Naive B cell (primary cell): ENCODE results near the gene KCTD14. TPM values are rescaled to one million over a fixed set of nuclear protein-coding genes. Genes with fewer than 3 reads are reported as not detected.
A peak's percentile ranks its signal among the peaks of the same experiment; 100 is the strongest.
"Not testable (repeated sequence)": the region's sequence is repeated elsewhere in the genome, so short reads cannot be mapped to it uniquely, and the experiment has no call there.

Experiments
- ATAC-seq, 2 donors: fragments of 150-1000 bp; cut with Tn5 transposase; 2 replicates each; pipeline ENCODE4 v1.10.0; 2021; ENCODE audit warnings: low read depth in 2 of 2, mild to moderate bottlenecking in 2 of 2, moderate library complexity in 2 of 2
- DNase-seq: peaks from one replicate; pipeline ENCODE4 v3.0.0; 2022
- H3K27ac Mint-ChIP-seq, 6 donors: one replicate each; pipeline ENCODE4 v1.8.0; 2020 to 2022; ENCODE audit warnings: mild to moderate bottlenecking in 6 of 6, mixed read lengths in 6 of 6, moderate library complexity in 5 of 6, inconsistent platforms in 2 of 6
- H3K27me3 Mint-ChIP-seq, 3 donors: one replicate each; pipeline ENCODE4 v1.8.0; 2021 to 2022; ENCODE audit warnings: mixed read lengths in 3 of 3, mild to moderate bottlenecking in 1 of 3
- H3K36me3 Mint-ChIP-seq, 2 donors: one replicate each; pipeline ENCODE4 v1.8.0; 2020 to 2022; ENCODE audit warnings: mixed read lengths in 2 of 2, inconsistent platforms in 1 of 2, mild to moderate bottlenecking in 1 of 2
- H3K4me1 Mint-ChIP-seq, 3 donors: one replicate each; pipeline ENCODE4 v1.8.0; 2020 to 2022; ENCODE audit warnings: mixed read lengths in 3 of 3, inconsistent platforms in 1 of 3, mild to moderate bottlenecking in 1 of 3, moderate library complexity in 1 of 3
- H3K4me3 Mint-ChIP-seq, 8 donors: one replicate each; pipeline ENCODE4 v1.8.0; 2020 to 2022; ENCODE audit warnings: mild to moderate bottlenecking in 8 of 8, mixed read lengths in 8 of 8, moderate library complexity in 8 of 8, inconsistent platforms in 2 of 8
- H3K9me3 Mint-ChIP-seq, 7 donors: one replicate each; pipeline ENCODE4 v1.8.0; 2020 to 2022; ENCODE audit warnings: mixed read lengths in 7 of 7, mild to moderate bottlenecking in 5 of 7, inconsistent platforms in 2 of 7, moderate library complexity in 1 of 7
- polyA plus RNA-seq, 6 donors: library from polyadenylated mRNA; unstranded; fragments of 300-500 nt; fragmentation: Illumina TruSeq; gene quantifications; one replicate each; pipeline ENCODE4 v1.2.3, GENCODE V29; 2021; ENCODE audit warnings: low read depth in 6 of 6

The KCTD14 gene
- polyA plus RNA-seq, 6 donors from 2014 or later: 0.38 TPM; not detected in 5

DNA sequence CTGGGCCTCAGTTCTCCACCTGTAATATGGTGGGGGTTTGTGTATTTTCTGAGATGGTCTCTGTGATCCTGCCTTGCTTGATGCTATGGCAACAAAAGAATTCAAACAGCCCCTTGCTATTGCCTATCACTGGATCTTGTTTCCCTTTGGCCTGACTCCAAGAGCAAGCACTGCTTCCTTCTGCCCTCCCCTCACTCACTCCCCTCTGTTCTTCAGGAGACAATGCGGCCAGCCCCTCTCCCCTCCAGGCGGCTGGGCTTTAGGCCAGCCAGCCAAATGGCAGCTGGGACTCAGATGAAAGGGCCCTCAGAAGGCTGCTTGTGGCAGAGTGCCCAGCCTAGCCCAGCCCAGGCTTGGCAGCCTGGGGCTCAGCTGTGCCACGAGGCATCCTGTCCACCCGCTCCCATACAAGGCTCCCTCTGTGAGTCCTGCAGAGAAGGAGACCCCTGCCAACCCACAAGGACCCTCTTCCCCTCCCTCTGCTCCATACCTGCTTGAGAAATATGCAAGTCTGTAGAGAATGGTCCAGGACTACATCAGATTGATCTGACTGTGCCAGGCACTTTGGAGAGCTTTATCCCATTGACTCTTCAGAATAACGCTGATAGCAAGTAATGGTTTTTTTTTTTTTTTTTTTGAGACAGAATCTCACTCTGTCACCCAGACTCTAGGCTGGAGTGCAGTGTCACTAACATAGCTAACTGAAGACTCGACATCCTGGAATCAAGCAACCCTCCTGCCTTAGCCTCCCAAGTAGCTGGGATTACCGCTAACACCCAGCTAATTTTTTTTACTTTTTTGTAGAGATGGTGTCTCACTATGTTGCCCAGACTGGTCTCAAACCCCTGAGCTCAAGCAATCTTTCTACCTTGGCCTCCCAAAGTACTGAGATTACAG lies 7.6 kb upstream of the KCTD14 start:
- no peak for ATAC-seq
- Mint-ChIP-seq H3K4me1 (peaks cover 0 to 4% (median 3%) of the 10 kb centered on the region in 3 donors), H3K9me3 (peaks cover 0 to 5% (median 0%) of the 10 kb centered on the region in 7 donors), H3K27me3 (peaks cover 0 to 9% (median 8%) of the 10 kb centered on the region in 3 donors), H3K27ac (peak overlapping the region in 1 of 6 donors; percentile 76), H3K36me3 (no peaks in the 10 kb centered on the region), H3K4me3 (no peak overlapping the region)
- no peak for DNase-seq

DNA sequence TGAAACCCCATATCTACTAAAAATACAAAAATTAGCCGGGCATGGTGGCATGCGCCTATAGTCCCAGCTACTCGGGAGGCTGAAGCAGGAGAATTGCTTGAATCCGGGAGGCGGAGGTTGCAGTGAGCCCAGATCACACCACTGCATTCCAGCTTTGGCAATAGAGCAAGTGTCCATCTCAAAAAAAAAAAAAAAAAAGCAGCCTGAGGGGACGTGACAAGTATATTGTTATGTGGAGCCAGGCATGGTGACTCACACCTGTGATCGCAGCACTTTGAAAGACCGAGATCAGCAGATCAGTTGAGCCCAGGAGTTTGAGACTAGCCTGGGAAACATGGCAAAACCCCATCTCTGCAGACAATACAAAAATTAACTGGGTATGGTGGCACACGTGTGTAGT lies 5.3 kb upstream of the KCTD14 start:
- H3K4me1 Mint-ChIP-seq: not testable (repeated sequence)

DNA sequence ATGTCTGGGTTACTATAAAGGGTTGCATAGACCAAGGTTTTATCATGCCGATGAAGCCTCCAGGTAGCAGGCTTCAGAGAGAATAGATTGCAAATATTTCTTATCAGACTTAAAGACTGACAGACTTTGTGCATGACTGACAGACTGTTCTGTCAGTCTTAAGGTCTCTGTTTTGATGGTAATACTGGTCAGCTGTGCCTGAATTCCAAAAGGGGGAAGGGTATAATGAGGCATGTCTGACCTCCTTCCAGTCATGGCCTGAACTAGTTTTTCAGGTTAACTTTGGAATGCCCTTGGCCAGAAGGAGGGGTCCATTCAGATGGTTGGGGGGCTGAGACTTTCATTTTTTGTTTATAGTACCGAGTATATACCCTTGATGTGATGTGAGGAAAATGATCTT lies 4.7 kb upstream of the KCTD14 start:
- DNase-seq (no peak), ATAC-seq (no peak)
- Mint-ChIP-seq H3K9me3 (peaks cover 0 to 5% (median 0%) of the 10 kb centered on the region in 7 donors), H3K36me3 (peaks cover 0 to 4% of the 10 kb centered on the region in 2 donors), H3K4me3 (no peak overlapping the region), H3K27ac (no peak overlapping the region), H3K27me3 (peaks cover 5 to 20% (median 11%) of the 10 kb centered on the region in 3 donors), H3K4me1 (peaks cover 1 to 7% (median 2%) of the 10 kb centered on the region in 3 donors)

More for the DNA sequence above, 5.3 kb upstream of the KCTD14 start:
- not testable (repeated sequence) for H3K36me3 Mint-ChIP-seq, ATAC-seq, H3K27ac Mint-ChIP-seq, H3K4me3 Mint-ChIP-seq, DNase-seq, H3K9me3 Mint-ChIP-seq
- H3K27me3 Mint-ChIP-seq: peaks cover 0 to 13% (median 5%) of the 10 kb centered on the region in 3 donors

DNA sequence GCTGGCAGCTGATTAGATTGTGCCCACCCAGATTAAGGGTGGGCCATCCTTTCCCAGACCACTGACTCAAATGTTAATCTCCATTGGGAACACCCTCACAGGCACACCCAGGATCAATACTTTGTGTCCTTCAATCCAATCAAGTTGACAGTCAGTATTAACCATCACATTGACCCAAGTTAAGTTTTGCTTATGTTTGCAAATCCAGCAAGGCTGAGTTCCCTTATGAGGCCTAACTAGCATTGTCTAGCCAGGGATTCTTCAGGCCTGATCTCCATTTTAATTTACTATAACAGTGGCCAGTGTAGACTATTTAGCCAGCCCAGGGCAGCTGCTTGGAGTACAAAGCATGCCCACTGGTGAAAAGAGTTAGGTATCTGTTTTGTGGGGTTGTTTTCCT lies 2.3 kb upstream of the KCTD14 start:
- Mint-ChIP-seq H3K9me3 (peaks cover 0 to 5% (median 0%) of the 10 kb centered on the region in 7 donors), H3K4me3 (no peak overlapping the region), H3K4me1 (peaks cover 6 to 13% (median 7%) of the 10 kb centered on the region in 3 donors), H3K36me3 (peaks cover 0 to 12% of the 10 kb centered on the region in 2 donors), H3K27me3 (peaks cover 19 to 29% (median 20%) of the 10 kb centered on the region in 3 donors), H3K27ac (no peak overlapping the region)
- DNase-seq (no peak), ATAC-seq (no peak)

DNA sequence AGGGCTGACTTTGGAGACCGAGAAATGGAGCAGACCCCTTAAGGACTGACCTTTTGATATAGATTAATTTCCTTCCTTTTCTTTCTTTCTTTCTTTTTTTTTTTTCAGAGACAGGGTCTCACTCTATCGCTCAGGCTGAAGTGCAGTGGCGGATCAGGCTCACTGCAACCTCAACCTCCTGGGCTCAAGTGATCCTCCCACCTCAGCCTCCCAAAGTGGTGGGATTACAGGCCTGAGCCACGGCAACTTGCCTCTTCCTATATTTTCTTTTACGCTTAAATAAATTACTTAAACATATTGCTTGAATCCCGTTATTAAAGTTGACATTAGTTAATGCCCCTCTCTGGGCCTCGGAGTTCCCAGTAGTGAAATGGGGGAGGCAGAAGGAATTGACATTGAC lies 350 bp upstream of the KCTD14 start:
- H3K27me3 Mint-ChIP-seq: peaks cover 19 to 29% (median 29%) of the 10 kb centered on the region in 3 donors
- ATAC-seq (no peak), DNase-seq (no peak)
- H3K36me3 Mint-ChIP-seq: peaks cover 0 to 12% of the 10 kb centered on the region in 2 donors
- peak overlapping the region in 1 of 6 donors; percentile 67 for H3K27ac Mint-ChIP-seq
- H3K9me3 Mint-ChIP-seq: peaks cover 0 to 5% (median 0%) of the 10 kb centered on the region in 7 donors
- no peak overlapping the region for H3K4me3 Mint-ChIP-seq
- H3K4me1 Mint-ChIP-seq: peaks cover 6 to 13% (median 7%) of the 10 kb centered on the region in 3 donors

DNA sequence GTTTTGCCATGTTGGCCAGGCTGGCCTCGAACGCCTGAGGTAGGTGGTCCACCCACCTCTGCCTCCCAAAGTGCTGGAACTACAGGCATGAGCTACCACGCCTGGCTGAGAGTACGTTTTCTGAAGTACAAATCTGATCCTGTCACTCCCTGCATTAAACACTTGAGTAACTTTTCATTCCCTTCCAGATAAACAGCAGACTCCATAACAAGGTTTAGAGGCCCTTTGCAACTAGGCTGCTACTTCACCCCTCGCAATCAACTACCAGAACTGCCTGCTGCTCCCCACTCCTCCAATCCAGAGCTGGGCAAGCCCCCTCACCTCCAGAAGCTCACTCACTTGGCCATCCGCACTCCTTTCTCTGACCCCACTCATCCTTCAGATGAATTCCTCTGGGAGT lies 1.5 kb downstream of the KCTD14 start:
- no peak for ATAC-seq
- Mint-ChIP-seq H3K4me1 (peaks cover 6 to 13% (median 7%) of the 10 kb centered on the region in 3 donors), H3K27ac (peak overlapping the region in 2 of 6 donors; percentile 75 to 80), H3K4me3 (no peak overlapping the region), H3K27me3 (peaks cover 19 to 29% (median 29%) of the 10 kb centered on the region in 3 donors), H3K36me3 (peaks cover 0 to 12% of the 10 kb centered on the region in 2 donors), H3K9me3 (peaks cover 0 to 1% (median 0%) of the 10 kb centered on the region in 7 donors)
- DNase-seq: no peak

DNA sequence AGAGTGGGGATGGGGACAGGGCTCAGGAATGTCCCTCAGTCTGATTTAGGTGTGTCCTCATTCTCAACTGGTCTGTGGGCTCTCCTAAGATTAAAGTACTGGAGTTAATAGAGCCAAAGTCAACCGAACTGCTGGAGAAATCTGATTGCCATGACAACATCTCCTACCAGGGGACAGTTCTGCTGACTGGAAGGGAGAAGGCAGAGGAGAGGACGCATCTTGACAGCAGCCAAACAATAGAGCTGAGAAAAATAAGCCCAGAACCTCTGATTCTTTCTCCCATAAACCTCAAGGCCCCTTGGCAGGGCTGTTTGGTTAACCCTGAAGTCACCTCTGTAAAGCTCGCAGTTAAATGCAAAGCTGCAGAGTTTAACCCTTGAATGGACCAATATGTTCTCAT lies 2.8 kb downstream of the KCTD14 start:
- ATAC-seq (no peak), DNase-seq (no peak)
- Mint-ChIP-seq H3K27ac (no peak overlapping the region), H3K4me1 (peaks cover 6 to 13% (median 7%) of the 10 kb centered on the region in 3 donors), H3K4me3 (no peak overlapping the region), H3K9me3 (peaks cover 0 to 1% (median 0%) of the 10 kb centered on the region in 7 donors), H3K36me3 (peaks cover 0 to 12% of the 10 kb centered on the region in 2 donors), H3K27me3 (peaks cover 19 to 31% (median 24%) of the 10 kb centered on the region in 3 donors)

DNA sequence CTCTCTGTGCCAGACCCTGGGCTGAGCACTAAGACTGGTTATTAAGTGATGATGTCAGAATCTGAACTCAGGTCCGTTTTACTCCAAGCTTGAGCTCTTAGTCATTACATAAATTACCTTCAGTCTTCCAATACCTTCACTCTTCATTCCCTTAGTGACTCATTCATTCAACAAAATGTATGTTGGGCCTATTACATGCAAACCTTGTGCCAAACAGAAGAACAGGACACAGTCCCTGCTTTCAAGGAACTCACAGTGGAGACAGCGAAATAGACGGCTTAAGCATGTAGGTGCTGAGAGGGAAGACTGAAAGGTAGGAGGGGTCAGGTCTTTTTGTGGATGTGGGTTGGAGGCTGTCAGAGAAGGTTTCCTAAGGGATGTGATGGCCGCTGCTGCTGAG lies 3.3 kb downstream of the KCTD14 start:
- H3K4me1 Mint-ChIP-seq: peaks cover 6 to 13% (median 7%) of the 10 kb centered on the region in 3 donors
- no peak for DNase-seq
- peaks cover 19 to 34% (median 24%) of the 10 kb centered on the region in 3 donors for H3K27me3 Mint-ChIP-seq
- peaks cover 0 to 12% of the 10 kb centered on the region in 2 donors for H3K36me3 Mint-ChIP-seq
- peaks cover 0 to 1% (median 0%) of the 10 kb centered on the region in 7 donors for H3K9me3 Mint-ChIP-seq
- H3K27ac Mint-ChIP-seq: peak overlapping the region in 1 of 6 donors; percentile 40
- no peak overlapping the region for H3K4me3 Mint-ChIP-seq
- ATAC-seq: no peak

DNA sequence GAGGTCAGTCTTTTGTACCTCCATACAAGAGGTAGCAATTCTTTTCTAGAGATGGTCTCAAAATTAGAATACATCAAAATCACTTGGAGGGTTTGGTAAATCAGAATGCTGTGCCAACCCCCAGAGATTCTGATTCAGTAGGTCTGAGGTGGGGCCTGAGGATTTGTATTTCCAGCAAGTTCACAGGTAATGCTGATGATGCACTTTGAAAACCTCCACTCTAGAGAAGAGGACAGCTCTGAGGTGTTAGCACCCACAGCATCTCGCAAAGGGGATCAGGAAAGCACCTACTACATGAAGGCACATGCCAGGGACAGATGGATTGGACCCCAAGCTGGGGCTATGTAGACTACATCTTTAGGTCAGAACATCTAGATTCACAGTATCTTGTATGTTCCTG lies 7.2 kb downstream of the KCTD14 start:
- H3K27me3 Mint-ChIP-seq: peaks cover 0 to 18% (median 0%) of the 10 kb centered on the region in 3 donors
- H3K4me1 Mint-ChIP-seq: no peaks in the 10 kb centered on the region
- ATAC-seq (no peak), DNase-seq (no peak)
- no peak overlapping the region for H3K4me3 Mint-ChIP-seq
- H3K36me3 Mint-ChIP-seq: no peaks in the 10 kb centered on the region
- H3K9me3 Mint-ChIP-seq: no peaks in the 10 kb centered on the region
- H3K27ac Mint-ChIP-seq: no peak overlapping the region

DNA sequence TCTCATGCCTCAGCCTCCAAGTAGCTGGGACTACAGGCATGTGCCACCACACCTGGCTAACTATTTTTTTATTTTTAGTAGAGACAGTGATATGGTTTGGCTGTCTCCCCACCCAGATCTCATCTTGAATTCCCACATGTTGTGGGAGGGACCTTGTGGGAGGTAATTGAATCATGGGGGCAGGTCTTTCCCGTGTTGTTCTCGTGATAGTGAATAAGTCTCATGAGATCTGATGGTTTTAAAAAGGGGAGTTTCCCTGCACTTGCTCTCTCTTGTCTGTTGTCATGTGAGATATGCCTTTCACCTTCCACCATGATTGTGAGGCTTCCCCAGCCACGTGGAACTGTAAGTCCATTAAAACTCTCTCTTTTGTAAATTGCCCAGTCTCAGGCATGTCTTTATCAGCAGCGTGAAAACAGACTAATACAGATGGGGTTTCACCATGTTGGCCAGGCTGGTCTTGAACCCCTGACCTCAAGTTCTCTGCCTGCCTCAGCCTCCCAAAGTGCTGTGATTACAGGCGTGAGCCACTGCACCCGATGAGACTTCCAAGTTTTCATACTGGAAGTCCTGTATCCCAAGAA lies 8.0 kb downstream of the KCTD14 start:
- peaks cover 0 to 17% (median 0%) of the 10 kb centered on the region in 3 donors for H3K27me3 Mint-ChIP-seq
- H3K9me3 Mint-ChIP-seq, H3K4me3 Mint-ChIP-seq, H3K4me1 Mint-ChIP-seq, DNase-seq, H3K36me3 Mint-ChIP-seq, ATAC-seq: not testable (repeated sequence)
- peak overlapping the region in 1 of 6 donors; percentile 52 for H3K27ac Mint-ChIP-seq

DNA sequence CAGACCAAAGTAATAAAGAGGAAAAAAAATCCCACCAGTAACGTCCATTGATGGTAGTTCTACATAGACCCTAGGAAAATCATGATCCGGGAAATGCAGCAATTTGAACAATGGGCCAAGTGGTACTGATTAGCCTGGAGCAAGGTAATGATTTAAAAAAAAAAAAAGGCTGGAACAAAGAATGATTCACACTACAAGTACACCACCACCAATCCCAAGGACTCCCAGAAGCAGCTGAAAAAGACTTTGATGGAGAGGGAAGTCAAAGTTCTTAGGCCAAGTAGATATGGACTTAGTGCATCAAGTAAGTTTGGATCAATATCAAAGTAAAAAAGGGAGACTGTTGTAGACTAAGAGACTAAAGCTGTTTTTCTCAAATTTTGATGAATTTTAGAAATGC lies 11.8 kb downstream of the KCTD14 start:
- Mint-ChIP-seq H3K27ac (no peak overlapping the region), H3K4me3 (no peak overlapping the region), H3K9me3 (peaks cover 0 to 1% (median 0%) of the 10 kb centered on the region in 7 donors), H3K36me3 (no peaks in the 10 kb centered on the region), H3K27me3 (peaks cover 0 to 12% (median 2%) of the 10 kb centered on the region in 3 donors), H3K4me1 (no peaks in the 10 kb centered on the region)
- DNase-seq (no peak), ATAC-seq (no peak)

DNA sequence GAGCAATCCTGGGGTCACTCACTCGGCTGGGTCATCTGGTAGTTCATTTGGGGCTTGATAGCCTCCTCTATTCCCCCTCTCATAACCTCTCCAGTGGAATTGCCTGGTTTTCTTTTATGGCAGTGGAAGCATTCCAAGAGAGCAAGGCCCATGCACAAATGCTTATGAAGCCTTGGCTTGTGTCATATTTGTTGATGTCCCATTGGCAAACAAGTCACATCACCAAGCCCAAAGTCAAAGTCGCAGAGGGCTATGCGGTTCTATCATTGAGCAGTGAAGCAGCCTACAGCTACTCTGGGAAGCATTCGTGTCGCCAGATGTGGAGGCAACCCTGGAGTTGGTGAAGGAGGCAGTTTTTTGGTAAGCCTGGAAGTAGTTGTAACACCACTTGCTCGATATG lies 12.3 kb downstream of the KCTD14 start:
- no peak overlapping the region for H3K4me3 Mint-ChIP-seq
- no peak for ATAC-seq
- H3K27me3 Mint-ChIP-seq: peaks cover 0 to 12% (median 7%) of the 10 kb centered on the region in 3 donors
- no peaks in the 10 kb centered on the region for H3K36me3 Mint-ChIP-seq
- no peak for DNase-seq
- peaks cover 0 to 1% (median 0%) of the 10 kb centered on the region in 7 donors for H3K9me3 Mint-ChIP-seq
- H3K4me1 Mint-ChIP-seq: no peaks in the 10 kb centered on the region
- H3K27ac Mint-ChIP-seq: no peak overlapping the region

DNA sequence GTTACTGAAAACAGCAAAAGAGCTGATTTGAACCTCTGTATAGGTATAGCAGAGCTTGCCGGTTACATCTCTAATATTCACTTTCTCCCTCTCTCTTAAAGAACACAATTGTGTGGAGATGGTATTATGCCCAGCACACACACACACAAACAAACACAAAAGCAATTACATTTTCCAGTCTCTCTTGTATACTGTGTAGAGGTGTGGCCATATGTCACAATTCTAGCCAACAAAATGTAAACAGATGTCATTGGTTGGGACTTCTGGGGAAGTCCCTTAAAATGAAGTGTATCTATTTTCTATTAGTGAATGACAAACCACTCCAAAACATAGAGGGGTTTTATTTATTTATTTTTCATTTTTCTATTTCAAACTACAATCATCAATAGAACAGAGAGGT lies 12.8 kb downstream of the KCTD14 start:
- ATAC-seq (no peak), DNase-seq (no peak)
- Mint-ChIP-seq H3K27ac (no peak overlapping the region), H3K4me3 (no peak overlapping the region), H3K4me1 (no peaks in the 10 kb centered on the region), H3K27me3 (peaks cover 0 to 10% (median 7%) of the 10 kb centered on the region in 3 donors), H3K9me3 (peaks cover 0 to 1% (median 0%) of the 10 kb centered on the region in 7 donors), H3K36me3 (no peaks in the 10 kb centered on the region)
